Measurements from ENCODE around the gene UBR2. TPM values are rescaled to one million over a fixed set of nuclear protein-coding genes. Genes with fewer than 3 reads are reported as not detected.
"Not testable (repeated sequence)": the region's sequence is repeated elsewhere in the genome, so short reads cannot be mapped to it uniquely, and the experiment has no call there.

Gene UBR2
- total RNA-seq, 1 donor from 2014 or later = 16.6 TPM

DNA sequence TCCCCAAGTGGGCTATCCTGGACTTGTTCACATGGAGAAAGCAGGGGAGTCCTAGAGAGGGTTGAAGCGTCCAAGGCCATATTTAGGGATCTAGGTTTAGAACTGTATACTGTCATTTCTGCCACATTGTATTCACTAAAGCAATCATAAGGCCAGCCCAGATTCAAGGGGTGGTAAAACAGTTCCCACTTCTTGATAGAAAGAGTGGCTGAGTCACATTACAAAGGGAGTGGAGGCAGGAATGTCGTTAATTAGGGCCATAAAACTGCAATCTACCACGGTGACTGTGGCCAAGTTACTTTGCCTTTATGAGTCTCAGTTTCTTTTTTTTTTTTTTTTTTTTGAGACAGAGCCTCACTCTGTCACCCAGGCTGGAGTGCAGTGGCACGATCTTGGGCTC lies 7.4 kb upstream of the UBR2 start:
- no peak for DNase-seq (ENCODE audit: low read depth)
- FAIRE-seq = no peak
- Histone ChIP-seq H3K36me3 (ENCODE audit: control insufficient read depth, insufficient read depth, low read length) (no peaks in the 10 kb centered on the region), H3K4me3 (ENCODE audit: low read depth, low read length) (no peak overlapping the region), H3K27me3 (ENCODE audit: control insufficient read depth, insufficient read depth, low read length) (no peaks in the 10 kb centered on the region)
- TF ChIP-seq, protein P1, sequence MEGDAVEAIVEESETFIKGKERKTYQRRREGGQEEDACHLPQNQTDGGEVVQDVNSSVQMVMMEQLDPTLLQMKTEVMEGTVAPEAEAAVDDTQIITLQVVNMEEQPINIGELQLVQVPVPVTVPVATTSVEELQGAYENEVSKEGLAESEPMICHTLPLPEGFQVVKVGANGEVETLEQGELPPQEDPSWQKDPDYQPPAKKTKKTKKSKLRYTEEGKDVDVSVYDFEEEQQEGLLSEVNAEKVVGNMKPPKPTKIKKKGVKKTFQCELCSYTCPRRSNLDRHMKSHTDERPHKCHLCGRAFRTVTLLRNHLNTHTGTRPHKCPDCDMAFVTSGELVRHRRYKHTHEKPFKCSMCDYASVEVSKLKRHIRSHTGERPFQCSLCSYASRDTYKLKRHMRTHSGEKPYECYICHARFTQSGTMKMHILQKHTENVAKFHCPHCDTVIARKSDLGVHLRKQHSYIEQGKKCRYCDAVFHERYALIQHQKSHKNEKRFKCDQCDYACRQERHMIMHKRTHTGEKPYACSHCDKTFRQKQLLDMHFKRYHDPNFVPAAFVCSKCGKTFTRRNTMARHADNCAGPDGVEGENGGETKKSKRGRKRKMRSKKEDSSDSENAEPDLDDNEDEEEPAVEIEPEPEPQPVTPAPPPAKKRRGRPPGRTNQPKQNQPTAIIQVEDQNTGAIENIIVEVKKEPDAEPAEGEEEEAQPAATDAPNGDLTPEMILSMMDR (IDR thresholded peaks at IDR 0.05; ENCODE audit: insufficient read depth, low read length, severe bottlenecking) = no peak

DNA sequence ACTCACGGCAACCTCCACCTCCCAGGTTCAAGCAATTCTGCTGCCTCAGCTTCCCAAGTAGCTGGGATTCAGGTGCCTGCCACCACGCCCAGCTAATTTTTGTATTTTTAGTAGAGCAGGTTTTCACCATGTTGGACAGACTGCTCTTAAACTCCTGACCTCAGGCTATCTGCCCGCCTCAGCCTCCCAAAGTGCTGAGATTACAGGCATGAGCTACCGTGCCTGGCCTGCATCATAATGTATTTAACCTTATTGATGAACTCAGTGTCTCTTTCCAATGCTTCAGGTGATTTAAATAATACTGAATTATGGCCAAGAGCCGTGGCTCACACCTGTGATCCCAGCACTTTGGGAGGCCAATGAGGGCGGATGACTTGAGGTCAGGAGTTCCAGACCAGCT lies 4.6 kb upstream of the UBR2 start:
- H3K4me3 ChIP-seq (ENCODE audit: low read depth, low read length); DNase-seq (ENCODE audit: low read depth); H3K36me3 ChIP-seq (ENCODE audit: control insufficient read depth, insufficient read depth, low read length); FAIRE-seq; H3K27me3 ChIP-seq (ENCODE audit: control insufficient read depth, insufficient read depth, low read length): not testable (repeated sequence)

DNA sequence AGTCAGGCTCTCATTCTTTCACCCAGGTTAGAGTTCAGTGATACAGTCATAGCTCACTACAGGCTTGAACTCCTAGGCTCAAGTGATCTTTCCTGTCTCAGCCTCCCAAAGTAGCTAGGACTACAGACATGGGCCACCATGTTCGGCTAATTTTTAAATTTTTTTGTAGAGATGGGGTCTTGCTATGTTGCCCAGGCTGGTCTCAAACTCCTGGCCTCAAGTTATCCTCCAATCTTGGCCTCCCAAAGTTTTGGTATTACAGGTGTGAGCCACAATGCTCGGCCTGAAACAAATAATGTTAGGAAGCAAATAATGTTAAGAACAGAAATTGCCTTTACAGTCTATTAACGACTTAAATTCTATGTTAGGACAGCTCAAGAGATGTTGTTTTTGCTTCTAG lies 1.8 kb upstream of the UBR2 start:
- TF ChIP-seq, protein P1 (IDR thresholded peaks at IDR 0.05; ENCODE audit: insufficient read depth, low read length, severe bottlenecking) = no peak

DNA sequence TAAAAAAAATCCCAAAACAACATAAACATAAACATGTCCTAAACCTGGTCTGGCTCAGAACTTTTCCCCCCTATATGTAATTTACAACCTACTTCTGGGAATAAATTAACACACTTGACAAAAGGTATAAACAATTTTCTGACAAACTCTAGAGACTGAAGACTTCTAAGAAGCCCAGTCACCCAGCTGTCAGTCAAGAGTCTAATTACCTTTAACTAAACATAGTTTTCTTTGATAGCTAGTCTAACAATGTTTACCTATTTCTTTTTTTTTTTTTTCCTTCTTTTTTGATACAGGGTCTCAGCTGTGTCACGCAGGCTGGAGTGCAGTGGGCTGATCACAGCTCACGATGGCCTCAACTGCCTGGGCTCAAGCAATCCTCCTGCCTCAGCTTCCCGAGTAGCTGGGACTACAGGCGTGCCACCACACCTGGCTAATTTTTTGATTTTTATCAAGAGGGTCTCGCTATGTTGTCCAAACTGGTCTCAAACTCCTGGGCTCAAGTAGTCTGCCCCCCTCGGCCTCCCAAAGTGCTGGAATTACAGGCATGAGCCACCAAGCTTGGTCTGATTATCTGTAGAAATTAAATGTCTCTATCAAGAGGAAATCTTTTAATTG lies 932 bp upstream of the UBR2 start:
- no peak for DNase-seq (ENCODE audit: low read depth)
- H3K27me3 ChIP-seq (ENCODE audit: control insufficient read depth, insufficient read depth, low read length) = no peaks in the 10 kb centered on the region
- no peaks in the 10 kb centered on the region for H3K36me3 ChIP-seq (ENCODE audit: control insufficient read depth, insufficient read depth, low read length)
- no peak overlapping the region for H3K4me3 ChIP-seq (ENCODE audit: low read depth, low read length)
- TF ChIP-seq, protein P1 (IDR thresholded peaks at IDR 0.05; ENCODE audit: insufficient read depth, low read length, severe bottlenecking) = no peak
- no peak for FAIRE-seq

More for the DNA sequence above, 1.8 kb upstream of the UBR2 start:
- Histone ChIP-seq H3K4me3 (ENCODE audit: low read depth, low read length) (no peak overlapping the region), H3K27me3 (ENCODE audit: control insufficient read depth, insufficient read depth, low read length) (no peaks in the 10 kb centered on the region), H3K36me3 (ENCODE audit: control insufficient read depth, insufficient read depth, low read length) (no peaks in the 10 kb centered on the region)
- FAIRE-seq (no peak), DNase-seq (ENCODE audit: low read depth) (no peak)

DNA sequence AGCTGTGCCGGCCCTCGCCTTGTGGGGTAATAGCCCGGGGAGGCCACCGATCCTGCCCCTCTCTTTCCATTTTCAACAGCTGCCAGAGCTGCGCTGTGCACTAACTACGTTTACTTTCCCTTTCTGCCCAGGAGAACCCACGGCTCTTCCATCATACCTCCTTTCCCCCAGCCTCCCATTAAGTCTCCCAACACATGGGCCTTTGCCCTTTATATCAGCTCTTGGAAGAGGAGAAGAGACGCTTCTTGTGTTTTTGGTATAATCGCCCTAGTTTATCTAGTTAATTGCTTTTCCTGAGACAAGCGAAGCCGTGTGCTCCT lies 637 bp downstream of the UBR2 start:
- TF ChIP-seq, protein P1 (IDR thresholded peaks at IDR 0.05; ENCODE audit: insufficient read depth, low read length, severe bottlenecking) = no peak
- H3K36me3 ChIP-seq (ENCODE audit: control insufficient read depth, insufficient read depth, low read length) = no peaks in the 10 kb centered on the region
- DNase-seq (ENCODE audit: low read depth) = peak; percentile 31
- FAIRE-seq = no peak
- no peaks in the 10 kb centered on the region for H3K27me3 ChIP-seq (ENCODE audit: control insufficient read depth, insufficient read depth, low read length)
- peak overlapping the region; percentile 84 for H3K4me3 ChIP-seq (ENCODE audit: low read depth, low read length)

DNA sequence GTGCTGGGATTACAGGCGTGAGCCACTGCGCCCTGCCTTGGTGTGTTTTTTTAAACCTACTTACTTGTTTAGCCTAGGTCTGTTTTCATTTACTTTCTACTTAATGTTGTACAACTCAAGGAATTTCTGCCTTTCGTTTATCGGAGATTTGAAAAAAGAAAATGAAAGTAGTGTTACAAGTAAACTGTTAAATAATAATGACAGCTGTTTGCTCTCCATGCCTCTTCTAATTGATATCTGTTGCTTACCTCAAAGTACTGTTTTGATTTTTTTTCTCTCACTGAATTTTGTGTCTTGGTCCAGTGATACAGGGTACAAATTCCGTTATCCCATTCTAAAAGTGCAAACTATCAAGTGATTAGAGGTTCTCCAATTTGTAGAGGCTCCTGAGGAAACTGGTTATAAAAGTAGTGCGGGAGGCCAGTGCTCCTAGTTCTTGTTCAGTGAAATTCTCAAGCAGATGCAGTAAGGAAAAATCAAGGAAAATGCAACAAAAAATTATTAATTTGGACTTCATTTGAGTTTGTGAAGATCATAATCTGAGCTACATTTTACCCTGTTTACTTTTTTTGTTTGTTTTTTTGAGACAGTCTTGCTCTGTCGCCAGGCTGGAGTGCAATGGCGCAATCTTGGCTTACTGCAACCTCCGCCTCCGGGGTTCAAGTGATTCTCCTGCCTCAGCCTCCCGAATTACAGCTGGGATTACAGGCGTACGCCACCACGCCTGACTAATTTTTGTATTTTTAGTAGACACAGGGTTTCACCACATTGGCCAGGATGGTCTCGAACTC lies 2.2 kb downstream of the UBR2 start:
- DNase-seq (ENCODE audit: low read depth) (no peak), FAIRE-seq (no peak)
- TF ChIP-seq, protein P1 (IDR thresholded peaks at IDR 0.05; ENCODE audit: insufficient read depth, low read length, severe bottlenecking) = no peak
- H3K27me3 ChIP-seq (ENCODE audit: control insufficient read depth, insufficient read depth, low read length) = no peaks in the 10 kb centered on the region
- peak overlapping the region; percentile 84 for H3K4me3 ChIP-seq (ENCODE audit: low read depth, low read length)
- H3K36me3 ChIP-seq (ENCODE audit: control insufficient read depth, insufficient read depth, low read length) = no peaks in the 10 kb centered on the region
